SIG-M5 (cell line): Measurements from ENCODE around the gene POMT1.
A peak's percentile ranks its signal among the peaks of the same experiment; 100 is the strongest.
"Not testable (repeated sequence)": the region's sequence is repeated elsewhere in the genome, so short reads cannot be mapped to it uniquely, and the experiment has no call there.

Source experiments
- DNase-seq: peaks from one replicate; lab custom pipeline; 2025; lab: John Stamatoyannopoulos, UW

POMT1 gene

DNA sequence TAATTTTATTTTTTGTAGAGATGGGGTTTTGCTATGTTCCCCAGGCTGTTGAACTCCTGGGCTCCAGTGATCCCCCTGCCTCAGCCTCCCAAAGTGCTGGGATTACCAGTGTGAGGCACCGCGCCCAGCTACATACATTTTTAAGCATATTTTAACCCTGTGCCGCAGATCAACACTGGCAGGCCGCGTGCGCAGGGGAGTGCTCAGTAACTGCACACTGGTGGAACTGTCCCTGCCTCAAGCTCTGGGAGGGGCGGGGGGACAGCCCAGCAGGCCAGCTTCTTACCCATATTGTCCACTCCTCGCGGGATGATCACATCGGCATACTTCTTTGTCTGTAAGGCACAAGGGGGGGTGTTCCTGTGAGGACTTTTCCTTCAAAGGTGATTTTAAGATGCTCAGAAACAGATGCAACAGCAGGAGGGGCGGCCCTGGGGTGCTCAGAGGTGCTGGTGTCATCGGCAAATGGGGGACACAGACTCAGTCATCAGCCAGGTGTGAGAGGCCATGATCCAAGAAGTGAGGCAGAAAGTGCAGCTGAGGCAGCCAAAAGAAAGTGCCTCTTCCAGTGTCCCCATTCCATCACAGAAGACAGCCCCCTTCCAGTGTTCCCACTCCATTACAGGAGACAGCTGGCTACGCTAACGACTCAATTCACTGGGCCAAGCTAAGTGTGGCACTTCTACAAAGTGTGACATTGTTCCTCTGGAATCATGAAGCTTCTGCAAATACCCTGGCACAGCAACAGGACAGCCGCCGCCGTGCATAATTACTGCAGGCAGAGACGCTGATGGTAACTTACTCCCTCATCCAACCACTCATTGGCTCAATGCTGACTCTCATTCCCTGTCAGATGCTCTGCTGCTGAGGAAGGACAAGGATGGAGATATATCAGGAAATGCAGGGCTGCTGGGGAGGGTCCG, 23.2 kb downstream of the POMT1 start:
- no peak for DNase-seq

DNA sequence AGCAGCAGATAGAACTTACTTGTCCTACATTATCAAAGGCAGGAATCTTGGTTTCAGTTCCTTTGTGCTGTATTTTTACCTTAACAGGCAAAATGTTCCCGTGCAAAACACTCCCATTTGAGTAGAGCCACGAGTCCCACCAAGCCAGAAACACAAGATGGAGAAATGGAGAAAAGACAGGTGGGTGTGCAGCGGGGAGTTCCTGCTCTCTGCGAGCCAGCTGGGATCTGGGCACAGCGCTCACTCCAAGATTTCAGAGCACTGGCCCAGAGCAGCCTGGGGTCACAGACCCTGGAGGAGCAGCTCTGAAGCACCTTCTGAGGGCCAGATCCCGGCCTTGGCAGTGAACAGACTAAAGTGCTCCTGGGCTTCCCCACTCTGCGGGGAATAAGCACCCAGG, 25.5 kb downstream of the POMT1 start:
- no peak for DNase-seq

DNA sequence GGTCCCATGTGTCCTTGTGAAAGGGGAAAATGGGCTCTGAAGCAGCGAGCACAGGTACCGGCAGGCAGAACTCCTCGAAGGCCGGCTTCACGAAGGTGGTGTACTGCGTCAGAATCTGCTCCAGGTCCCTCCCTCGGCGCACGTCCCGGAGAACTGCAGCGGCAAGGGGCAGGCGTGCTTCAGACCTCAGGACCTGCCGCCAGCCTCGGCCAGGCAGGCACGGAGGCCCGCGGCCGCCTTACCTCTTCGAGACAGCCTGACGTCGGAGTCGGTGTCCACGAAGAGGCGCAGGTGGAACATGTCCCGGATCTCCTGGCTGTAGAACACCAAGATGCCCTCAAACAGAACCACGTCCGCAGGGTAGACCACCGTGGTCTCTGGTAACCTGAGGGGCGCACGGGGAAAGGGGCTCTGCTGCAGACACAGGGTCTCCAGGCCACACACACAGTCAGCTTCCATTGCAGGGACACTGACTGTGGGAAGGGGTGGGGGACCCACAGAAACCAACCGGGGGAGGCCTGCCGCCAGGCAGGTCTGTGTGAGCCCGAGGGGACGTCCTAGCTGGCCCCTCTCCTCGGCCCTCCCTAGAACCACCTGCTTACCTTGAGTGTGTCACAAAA, 26.3 kb downstream of the POMT1 start:
- DNase-seq: no peak

DNA sequence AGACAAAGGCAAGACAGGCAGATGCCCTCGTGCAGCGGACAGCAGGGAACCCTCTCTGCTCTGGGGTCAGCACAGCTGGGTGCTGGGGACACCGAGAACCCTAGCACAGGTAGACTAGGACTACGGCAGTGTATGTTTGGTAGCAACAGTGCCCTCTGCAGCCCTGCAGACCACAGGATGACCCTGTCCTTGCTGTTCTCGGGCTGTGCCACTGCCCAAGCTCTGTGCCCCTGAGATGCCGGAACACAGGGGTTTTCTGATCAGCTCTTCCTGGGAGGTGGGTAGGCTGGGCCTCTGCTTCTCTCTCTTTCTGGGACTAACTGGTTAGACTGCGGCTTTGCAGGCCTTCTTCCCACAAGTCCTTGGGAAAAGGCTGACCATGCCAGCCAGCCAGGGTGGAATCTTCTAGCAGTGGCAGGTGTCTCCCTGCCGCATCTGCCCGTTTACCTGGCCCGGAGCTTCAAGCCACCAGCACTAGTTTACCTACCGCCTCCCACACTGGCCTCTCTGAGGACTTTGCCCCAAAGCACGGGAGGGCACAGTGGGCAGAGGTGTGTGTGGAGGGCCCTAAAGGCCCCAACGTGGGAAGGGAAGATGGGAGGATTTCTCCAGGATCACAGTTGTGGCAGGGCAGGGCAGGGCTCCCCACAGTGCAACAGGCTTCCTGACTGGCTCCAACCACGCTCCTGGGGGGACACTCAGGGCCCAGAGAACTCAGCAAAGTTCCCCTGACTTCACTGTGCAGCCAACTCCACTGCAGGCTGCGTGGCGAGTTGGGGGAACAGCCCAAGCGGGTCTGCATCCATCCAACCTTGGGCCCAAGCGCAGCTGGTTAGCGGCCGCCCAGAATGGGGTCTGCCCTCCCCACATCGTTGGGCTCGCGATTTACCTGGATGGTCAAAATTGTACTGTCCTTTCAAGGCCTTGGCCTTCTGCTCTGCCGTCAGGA, 27.2 kb downstream of the POMT1 start:
- DNase-seq: no peak

DNA sequence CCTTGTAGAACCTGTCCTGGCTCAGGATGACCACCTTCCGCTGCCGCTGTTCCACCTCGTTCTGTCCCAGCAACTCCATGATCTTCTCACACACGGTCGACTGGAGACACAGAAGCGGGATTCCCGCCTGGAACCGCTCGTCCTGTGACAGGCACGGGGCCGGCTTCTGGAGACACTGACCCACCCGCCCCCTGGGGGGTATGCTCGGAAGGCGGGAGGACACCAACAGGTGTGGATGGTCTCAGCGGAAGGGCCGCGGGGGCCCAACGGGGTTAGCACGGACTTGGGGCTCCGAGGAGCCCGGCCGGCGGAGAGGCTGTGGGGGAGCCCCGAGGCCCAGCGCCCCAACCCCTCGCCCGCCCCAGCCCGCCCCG, 27.8 kb downstream of the POMT1 start:
- no peak for DNase-seq

DNA sequence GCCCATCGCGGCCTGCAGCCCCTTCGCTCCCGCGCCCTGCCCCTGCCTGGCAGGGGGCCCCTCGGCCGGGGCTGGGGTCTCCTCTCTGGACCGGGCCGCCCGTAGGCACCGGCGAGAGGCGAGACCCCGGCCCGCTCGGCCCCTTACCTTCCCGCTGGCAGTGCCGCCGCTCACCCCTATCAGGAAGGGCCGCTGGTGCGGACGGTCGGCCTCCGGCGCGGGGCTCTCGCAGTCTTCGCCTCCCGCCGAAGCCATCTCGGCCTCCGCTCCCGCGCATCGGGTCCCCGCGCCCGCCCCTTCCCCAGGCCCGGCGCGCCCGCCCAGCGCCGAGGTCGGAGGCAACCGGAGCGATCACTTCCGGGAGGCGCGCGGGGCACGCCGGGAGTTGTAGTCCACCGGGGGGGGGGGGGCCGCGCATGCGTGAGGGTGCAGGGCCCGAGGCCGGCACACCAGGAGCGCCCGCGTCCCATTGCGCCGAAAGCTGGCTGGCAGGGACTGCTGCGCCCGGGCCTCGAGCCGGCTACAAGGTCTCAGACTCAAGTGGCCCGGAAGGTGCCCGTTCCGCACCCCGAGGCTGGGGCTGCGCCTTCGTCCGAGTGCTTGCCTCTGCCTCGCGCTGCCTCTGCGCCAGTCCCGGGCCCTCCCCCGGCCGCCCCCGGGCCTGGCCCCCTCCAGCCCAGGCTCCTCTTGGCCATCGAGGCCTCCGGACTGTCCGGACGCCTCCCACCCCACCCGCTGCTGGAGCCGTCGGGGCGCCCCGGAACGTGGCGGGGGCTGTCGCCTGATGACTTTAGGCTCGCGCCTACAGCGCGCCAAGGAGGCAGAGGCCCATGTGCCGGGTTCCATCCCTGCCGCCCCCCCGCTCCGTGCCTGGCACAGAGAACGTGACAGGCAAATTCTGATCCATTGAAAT, 28.5 kb downstream of the POMT1 start, which contains the start of gene UCK1:
Gene UCK1, minus strand, starts transcription at position 344 of the 913 bp plus-strand sequence. Its CDS starts 89 bp downstream, at position 255.
- DNase-seq: peak; percentile 0

DNA sequence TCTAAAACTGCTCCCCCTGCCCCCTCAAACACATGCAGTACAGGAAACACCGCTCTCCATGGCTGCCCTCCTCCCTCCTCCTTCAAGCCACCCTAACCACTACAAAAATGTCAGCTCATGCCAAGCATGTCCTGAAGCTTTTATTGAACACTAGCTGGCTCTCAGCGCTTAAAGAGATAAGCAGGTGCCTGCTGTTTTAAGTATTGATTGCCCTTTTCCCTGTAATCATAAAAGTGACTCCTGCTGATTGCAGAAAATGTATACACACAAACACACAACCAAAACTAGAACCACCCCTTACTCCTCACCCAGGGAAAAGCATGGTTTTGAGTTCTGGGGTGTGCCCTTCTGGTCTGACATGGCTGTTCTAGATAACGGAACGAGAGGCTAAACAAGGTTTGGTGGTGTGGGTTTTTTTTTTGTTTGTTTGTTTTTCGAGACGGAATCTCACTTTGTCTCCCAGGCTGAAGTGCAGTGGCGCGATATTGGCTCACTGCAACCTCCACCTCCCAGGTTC, 32.1 kb downstream of the POMT1 start:
- DNase-seq: no peak

DNA sequence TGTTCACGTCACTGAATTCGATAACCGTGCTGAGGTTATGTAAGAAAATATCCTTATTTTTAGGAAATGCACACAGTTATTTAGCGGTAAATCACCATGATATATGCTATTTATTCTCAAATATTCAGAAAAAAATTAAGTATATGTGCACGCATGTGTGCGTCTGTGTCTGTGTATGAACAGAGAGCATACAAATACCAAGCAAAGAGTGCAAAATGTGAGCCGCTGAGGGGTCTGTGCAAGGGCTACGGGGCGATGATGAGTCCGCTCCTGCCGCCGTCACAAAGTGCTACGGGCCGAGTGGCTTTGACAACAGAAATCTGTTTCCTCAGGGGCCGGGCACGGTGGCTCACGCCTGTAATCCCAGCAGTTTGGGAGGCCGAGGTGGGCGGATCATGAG, 35.2 kb downstream of the POMT1 start:
- no peak for DNase-seq

DNA sequence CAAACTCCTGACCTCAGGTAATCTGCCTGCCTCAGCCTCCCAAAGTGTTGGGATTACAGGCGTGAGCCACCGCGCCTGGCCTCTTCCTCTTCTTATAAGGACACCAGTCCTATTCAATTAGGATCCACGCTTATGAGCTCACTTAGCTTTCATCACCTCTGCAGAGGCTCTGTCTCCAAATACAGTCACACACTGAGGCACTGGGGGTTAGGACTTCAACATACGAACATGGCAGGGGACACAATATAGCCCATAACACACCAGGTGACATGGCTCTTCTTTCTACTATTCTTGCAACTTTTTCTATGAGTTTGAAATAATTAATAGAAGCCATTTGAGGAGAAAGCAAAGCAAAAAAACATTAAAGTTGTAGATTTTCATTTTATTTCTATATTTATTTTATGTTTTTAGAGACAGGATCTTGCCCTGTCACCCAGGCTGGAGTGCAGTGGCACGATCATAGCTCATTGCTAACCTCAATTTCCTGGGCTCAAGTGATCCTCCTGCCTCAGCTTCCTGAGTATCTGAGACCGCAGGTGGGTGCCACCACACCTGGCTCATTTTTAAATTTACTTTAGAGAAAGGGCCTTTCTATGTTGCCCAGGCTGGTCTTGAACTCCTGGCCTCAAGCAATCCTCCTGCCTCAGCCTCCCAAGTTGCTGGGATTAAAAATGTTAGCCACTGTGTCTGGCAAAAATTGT, 36.7 kb downstream of the POMT1 start:
- DNase-seq: no peak

DNA sequence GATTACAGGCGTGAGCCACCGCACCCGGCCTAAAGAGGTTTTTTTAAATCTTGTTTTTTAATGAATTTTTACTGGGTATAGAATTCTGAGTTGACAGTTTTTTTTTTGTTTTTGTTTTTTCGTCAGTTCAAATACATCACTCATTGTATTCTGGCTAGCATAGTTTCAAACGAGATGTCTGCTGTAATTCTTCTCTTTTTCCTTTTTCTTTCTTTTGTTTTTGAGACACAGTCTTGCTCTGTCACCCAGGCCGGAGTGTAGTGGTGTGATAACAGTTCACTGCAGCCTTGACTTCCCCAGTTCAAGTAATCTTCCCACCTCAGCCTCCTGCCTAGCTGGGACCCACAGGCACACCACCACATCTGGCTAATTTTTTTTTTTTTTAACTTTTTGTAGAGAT, 40.4 kb downstream of the POMT1 start:
- DNase-seq: no peak

DNA sequence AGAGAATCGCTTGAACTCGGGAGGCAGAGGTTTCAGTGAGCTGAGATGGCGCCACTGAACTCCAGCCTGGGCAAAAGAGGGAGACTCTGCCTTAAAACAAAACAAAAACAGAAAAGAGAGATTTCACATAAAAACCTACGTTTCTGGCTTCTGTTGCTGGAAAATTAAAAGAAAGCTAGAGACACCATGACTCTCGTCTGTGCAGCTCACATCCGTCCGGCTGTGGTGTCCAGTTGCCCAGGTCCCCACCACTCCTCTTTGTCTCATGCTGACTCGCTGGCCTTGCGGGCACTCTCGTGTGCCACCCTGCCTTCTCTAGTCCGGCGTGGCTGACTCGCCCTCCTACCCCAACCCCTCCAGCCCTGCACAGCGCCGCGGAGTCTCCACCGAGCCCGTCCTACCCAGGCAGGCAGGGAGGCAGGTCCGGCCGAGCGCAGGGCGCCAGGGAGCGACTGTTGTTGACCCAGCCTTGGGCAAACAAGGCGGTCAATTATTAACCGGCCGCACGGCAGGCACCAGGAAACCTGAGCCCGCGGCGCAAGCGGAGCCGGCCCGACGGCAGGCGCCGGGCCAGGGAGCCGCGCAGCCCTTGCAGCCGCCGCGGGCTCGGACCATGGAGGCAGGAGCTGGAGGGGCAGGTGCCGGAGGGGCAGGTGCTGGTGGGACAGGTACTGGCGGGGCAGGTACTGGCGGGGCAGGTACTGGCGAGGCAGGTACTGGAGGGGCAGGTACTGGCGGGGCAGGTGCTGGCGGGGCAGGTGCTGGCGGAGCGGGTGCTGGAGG, 42.5 kb downstream of the POMT1 start, which contains the start of gene PRRT1B:
Gene PRRT1B, plus strand, starts transcription at position 521 of the 783 bp plus-strand sequence. Its CDS starts 93 bp downstream, at position 614.
- no peak for DNase-seq

DNA sequence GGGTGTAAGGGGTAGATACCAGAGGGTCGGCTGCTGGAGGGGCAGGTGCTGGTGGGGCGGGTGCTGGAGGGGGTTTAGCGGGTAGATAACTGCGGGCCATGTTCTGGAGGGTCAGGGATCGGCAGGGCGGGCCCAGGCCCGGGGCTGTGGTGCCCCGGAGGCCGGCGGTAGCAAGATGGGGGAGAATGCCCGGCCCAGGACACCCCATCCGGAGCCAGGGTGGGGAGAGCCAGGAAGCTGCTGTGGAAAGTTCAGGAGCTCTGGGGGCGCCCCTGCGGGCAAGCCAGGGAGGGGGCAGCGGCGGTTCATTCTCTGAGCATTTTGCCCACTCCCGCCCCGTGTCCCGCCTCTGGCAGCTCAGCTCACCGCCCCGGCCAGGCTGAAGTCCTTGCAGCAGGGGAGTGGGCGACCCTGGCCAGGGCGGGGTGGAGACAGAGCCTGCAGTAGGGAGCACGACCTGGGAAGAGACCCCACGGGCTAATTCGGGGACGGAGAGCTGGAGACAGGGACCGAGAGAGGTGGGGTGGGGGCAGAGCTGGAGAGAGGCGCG, 43.1 kb downstream of the POMT1 start:
- DNase-seq: no peak

DNA sequence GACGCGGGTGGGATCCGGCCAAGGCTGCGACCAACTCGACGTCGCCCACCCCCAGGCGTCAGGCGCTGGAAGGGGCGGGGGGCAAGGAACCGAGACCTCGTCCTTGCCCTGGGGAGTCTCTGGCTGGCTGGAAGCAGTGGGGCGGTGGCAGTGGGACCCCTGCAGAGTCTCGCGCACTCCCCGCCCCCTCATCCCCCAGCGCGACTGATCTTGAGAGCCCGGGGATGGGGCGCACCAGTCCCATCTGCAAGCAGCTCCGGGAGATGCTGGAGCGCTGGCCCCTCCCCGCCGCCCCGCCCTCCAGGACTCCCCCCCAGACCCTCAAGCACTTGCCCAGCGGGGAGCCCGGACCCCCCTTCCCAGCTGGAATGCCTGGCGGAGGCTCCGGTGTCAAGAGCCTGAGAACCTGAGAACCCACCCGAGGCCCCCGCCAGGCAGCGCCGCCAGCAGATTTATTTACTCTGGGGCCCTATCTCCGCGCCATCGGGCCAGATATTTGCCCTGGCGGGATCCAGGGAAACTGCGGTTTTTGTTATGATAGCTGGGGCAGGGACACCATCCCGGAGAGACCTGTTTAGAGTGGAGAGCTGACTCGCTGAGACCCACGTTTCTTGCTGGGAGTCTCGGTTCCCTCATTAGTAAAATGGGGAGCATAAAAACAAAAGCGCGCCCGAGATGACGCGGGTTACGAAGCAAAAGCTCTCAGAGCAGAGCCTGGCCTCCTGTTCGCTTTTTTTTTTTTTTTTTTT, 43.8 kb downstream of the POMT1 start:
- no peak for DNase-seq

DNA sequence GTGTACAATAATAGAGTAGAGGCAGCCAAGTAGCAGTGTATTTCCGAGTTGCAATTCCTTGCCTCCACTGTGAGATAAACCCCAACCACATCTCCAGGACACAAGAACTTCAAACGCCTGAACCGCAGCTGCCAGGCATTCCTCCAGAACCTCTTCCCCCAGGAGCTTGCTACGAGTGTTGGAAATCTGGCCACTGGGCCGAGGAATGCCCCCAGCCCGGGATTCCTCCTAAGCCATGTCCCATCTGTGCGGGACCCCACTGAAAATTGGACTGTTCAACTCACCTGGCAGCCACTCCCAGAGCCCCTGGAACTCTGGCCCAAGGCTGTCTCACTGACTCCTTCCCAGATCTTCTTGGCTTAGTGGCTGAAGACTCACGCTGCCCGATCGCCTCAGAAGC, 46.5 kb downstream of the POMT1 start:
- DNase-seq: not testable (repeated sequence)

DNA sequence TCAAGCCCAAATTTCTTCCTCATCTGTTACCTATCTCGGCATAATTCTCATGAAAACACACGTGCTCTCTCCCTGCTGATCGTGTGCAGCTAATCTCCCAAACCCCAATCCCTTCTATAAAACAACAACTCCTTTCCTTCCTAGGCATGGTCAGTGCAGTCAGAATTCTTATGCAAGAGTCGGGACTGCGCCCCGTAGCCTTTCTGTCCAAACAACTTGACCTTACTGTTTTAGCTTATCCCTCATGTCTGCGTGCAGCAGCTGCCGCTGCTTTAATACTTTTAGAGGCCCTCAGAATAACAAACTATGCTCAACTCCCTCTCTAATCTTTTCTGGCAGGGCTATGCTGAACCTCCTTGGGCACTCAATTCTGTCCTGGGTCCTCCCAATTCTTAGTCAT, 47.7 kb downstream of the POMT1 start:
- DNase-seq: not testable (repeated sequence)

DNA sequence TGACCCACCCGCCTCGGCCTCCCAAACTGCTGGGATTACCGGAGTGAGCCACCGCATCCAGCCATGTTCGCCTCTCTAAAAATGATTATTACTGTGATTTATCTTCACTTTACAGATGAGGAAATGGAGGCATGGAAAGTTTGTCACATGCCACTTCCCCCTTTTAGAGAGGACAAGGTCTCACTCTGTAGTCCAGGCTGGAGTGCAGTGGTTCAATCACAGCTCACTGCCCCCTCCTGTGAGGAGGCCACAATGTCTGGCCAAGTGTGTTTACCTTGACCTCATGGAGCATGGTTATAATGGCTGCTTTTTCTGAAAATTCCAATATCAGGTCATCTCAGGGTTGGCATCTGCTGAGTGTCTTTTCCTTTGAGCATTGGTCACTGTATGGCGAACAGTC, 49.3 kb downstream of the POMT1 start:
- DNase-seq: no peak

DNA sequence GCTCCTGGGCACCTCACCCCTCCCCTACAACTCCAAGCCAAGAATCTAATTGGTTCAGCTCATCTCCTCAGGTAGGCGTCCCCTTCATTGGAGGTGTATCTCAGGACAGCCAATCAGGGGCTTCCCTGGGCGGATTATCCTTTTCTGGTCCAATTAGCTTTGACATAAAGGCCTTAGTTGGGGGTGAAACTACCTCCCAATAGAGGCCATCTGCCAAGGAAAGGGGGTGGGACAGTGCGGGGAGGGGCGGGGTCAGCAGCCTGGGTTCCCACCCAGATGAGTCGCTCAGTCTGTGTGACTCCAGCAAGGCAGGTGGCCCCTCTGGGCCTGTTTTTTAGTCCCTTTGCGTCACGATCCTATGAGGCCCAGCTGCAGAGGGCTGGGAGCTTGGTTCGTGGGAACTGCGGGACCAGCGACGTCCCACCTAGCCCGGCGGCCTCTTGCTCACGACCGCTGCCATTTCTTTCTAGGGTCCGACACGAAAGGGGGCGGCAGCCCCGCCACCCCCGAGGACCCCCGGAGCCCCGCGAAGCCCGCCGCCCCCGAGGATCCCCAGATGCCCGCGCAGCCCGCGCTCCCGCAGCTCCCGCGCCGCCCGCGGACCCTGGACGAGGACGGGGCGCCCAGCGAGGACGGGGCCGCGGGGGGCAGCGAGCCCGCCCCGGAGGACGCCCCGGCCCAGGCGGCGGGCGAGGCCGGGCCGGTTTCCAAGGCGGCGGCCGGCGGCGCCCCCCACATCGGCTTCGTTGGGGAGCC, 51.5 kb downstream of the POMT1 start:
- DNase-seq: no peak
